Body of pancreas (tissue), 4 donors: Measurements from ENCODE around the gene SPATA25.

Experiments
- CTCF ChIP-seq, 7 experiments: fragments of 450-650 bp in 4 of 7; fragments of 200-600 bp in 3 of 7; sonication (generic) in 3 of 7; IDR thresholded peaks; one replicate each; pipeline ENCODE4 v1.5.1; 2016 to 2019; ENCODE audit warnings: antibody characterized with exemption in 7 of 7
- POLR2A ChIP-seq, 3 donors: fragments of 450-650 bp; IDR thresholded peaks; one replicate each; pipeline ENCODE4 v1.6.1; 2016; ENCODE audit warnings: antibody characterized with exemption in 3 of 3, mild to moderate bottlenecking in 2 of 3

- TF ChIP-seq CTCF (IDR thresholded peaks at IDR 0.05) (no peak), POLR2A (IDR thresholded peaks at IDR 0.05) (no peak)
Observed at GRCh38 chr20:45850926-45851325, 36.5 kb downstream of the SPATA25 start.
